Stimulated activated CD4-positive, alpha-beta T cell treated with anti-CD3 and anti-CD28 coated beads, Interleukin-1b, Interleukin-23, amount 100 ng/mL, for 4 hours (primary cell): Measurements from ENCODE around the gene BLOC1S1.
"Not testable (repeated sequence)": the region's sequence is repeated elsewhere in the genome, so short reads cannot be mapped to it uniquely, and the experiment has no call there.

Source experiments
- DNase-seq, 2 donors: peaks; one replicate each; pipeline ENCODE4 v3.0.0-alpha.2; 2020; ENCODE audit warnings: low read depth in 2 of 2

Gene BLOC1S1

DNA sequence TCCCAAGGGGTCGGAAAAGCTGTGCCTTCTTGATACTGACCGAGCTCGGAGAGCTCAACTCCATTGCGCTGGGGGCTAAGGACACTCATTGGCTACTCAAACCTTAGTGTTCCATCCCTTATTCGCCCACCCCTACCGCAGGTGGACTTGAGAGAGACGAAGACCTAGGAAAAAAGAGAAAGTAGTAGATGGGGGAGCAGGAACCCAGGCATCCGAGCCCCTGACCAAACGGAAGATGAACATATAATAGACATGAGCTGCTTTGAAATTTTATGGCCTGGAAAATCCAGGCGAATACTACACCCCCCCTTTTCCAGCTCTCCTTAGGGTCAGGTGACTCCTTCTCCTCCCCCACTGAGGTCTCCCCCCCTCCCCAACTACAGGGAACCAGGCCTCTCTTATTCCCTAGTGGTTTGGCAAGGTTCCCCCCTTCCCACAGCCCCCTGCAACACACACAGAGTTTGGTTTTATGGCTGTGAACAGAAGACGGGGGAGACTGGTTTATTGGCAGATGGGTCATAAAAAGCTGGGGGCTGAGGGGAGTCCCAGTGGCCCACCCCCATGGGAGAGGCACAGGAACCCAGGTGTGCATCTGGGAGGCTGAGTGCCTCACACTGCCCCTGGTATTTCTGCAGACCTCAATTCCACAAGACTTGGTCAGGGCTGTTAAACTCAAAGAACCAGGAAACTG is 28.6 kb downstream of the BLOC1S1 start:
- DNase-seq = no peak

- DNase-seq = no peak
Measured at GRCh38 chr12:55745361-55746173, 29.7 kb downstream of the BLOC1S1 start.

GRCh38 chr12:55746174-55746912 is 30.5 kb downstream of the BLOC1S1 start:
- DNase-seq = no peak

DNA sequence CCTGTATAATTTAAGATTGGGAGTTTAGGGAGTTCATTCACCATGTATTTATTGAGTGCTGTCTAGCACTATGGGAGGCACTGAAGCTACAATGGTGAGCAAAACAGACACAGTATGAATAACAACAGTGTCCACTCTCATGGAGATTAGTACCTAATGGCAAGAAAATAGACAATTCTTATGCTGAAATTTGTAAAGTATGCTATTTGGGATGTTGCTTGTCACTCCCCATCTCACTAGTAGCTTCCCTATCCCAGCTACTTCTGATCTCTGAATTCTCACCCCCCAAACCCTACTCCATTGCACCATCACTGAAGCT is 31.0 kb downstream of the BLOC1S1 start:
- no peak for DNase-seq

DNA sequence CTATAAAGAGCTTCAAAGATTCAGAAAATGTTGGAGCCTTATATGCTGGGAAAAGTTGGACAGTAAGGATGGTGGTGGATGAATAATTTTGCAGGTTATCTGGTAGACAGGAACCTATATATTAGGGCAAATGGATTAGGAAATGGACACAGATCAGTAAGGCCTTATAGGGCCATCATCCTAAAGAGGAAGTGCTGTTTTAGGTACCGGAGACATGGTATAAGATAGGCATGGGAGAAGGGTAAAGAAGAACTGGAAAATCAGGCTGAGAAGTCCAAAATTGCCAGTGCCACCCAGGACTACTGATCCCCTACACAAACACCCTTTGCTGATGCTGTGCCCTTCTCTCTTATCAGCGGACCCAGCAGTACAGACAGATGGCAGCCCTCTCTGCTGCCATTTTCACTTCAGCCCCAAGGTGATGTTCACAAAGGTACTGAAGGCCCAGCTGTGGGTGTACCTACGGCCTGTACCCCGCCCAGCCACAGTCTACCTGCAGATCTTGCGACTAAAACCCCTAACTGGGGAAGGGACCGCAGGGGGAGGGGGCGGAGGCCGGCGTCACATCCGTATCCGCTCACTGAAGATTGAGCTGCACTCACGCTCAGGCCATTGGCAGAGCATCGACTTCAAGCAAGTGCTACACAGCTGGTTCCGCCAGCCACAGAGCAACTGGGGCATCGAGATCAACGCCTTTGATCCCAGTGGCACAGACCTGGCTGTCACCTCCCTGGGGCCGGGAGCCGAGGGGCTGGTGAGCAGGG is 32.6 kb downstream of the BLOC1S1 start:
- no peak for DNase-seq

DNA sequence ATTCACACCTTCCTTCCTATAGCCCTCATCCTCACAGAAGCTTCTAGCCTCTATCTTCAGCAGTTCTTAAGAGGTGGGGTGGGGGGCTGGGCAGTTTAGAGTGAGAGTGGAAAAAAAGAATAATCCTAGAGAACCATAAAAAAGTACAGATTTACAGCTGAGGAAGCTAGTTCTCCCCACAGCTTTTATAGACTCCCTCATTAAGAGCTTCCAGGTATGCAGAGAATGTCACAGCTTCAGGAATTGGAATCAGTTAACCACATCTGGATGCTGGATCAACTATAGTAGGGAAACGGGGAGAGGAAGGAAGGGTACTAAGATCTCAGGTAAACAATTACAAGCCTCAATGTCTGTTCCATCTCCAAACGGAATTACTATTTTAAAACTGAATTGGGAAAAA is 39.4 kb downstream of the BLOC1S1 start:
- DNase-seq = no peak

- no peak for DNase-seq
Measured at GRCh38 chr12:55757701-55758100, 41.9 kb downstream of the BLOC1S1 start.

DNA sequence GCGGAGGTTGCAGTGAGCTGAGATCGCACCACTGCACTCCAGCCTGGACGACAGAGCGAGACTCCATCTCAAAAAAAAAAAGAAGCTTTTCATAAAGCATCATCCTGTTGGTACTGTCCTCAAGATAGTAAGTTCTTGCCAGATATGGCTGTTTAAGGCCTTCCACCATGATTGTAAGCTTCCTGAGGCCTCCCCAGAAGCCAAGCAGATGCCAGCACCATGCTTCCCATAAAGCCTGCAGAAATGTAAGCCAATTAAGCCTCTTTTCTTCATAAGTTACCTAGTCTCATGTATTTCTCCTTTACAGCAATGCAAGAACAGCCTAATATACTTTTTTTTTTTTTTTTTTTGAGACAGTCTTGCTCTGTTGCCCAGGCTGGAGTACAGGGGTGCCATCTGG is 42.7 kb downstream of the BLOC1S1 start:
- not testable (repeated sequence) for DNase-seq

GRCh38 chr12:55760663-55761062 is 44.8 kb downstream of the BLOC1S1 start:
- DNase-seq = no peak

DNA sequence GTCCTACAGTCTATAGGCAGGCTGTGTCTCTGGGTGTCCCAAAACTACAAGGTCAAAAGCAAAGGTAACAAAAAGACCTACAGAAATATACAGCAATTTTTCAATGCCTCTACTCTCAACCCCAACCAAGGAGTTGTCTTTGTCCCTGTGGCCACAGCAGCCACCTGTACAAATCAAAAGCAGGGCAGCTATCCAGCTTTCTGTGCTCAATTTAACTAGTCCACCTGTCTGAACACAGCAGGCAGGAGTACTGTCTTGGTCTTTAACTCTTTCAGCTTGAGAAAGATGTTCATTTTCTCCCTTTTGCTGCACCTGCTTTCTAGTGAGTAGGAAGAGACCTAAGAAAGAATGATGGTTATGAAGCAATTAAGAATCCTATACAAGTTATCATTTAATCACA is 46.8 kb downstream of the BLOC1S1 start:
- DNase-seq = no peak

GRCh38 chr12:55765736-55766290 is 50.0 kb downstream of the BLOC1S1 start:
- DNase-seq = no peak

GRCh38 chr12:55767156-55767555 is 51.3 kb downstream of the BLOC1S1 start:
- no peak for DNase-seq
